Nephron progenitor cell (in vitro differentiated cells): Measurements from ENCODE around the gene MAML2.

Experiments used
- DNase-seq: peaks from one replicate; pipeline ENCODE4 v3.0.0; 2021
- H3K27ac Mint-ChIP-seq: 2 replicates; pipeline ENCODE4 v1.8.0; 2021; ENCODE audit warnings: mild to moderate bottlenecking, moderate library complexity, mixed read lengths
- H3K27me3 Mint-ChIP-seq: 2 replicates; pipeline ENCODE4 v1.8.0; 2021; ENCODE audit warnings: mild to moderate bottlenecking, low read depth, mixed read lengths; ENCODE audit not compliant: poor library complexity
- H3K36me3 Mint-ChIP-seq: 2 replicates; pipeline ENCODE4 v1.8.0; 2021; ENCODE audit warnings: low read depth, mixed read lengths
- H3K4me1 Mint-ChIP-seq: 2 replicates; pipeline ENCODE4 v1.8.0; 2021; ENCODE audit warnings: mixed read lengths
- H3K4me3 Mint-ChIP-seq: 2 replicates; pipeline ENCODE4 v1.8.0; 2021; ENCODE audit warnings: mild to moderate bottlenecking, moderate library complexity, mixed read lengths
- H3K9me3 Mint-ChIP-seq: 2 replicates; pipeline ENCODE4 v1.8.0; 2021; ENCODE audit warnings: mild to moderate bottlenecking, moderate library complexity, mixed read lengths
- TF ChIP-seq, protein P1 (sequence below): fragments of 200-600 bp; sonication (generic); IDR thresholded peaks from 2 replicates; pipeline ENCODE4 v1.5.0; 2021; ENCODE audit warnings: antibody characterized with exemption

Gene MAML2

GRCh38 chr11:95991545-95991944, 351.4 kb downstream of the MAML2 start:
- peaks cover 30% of the 10 kb centered on the region for H3K36me3 Mint-ChIP-seq
- no peak for DNase-seq
- H3K4me1 Mint-ChIP-seq = peaks cover 62% of the 10 kb centered on the region
- TF ChIP-seq, protein P1, sequence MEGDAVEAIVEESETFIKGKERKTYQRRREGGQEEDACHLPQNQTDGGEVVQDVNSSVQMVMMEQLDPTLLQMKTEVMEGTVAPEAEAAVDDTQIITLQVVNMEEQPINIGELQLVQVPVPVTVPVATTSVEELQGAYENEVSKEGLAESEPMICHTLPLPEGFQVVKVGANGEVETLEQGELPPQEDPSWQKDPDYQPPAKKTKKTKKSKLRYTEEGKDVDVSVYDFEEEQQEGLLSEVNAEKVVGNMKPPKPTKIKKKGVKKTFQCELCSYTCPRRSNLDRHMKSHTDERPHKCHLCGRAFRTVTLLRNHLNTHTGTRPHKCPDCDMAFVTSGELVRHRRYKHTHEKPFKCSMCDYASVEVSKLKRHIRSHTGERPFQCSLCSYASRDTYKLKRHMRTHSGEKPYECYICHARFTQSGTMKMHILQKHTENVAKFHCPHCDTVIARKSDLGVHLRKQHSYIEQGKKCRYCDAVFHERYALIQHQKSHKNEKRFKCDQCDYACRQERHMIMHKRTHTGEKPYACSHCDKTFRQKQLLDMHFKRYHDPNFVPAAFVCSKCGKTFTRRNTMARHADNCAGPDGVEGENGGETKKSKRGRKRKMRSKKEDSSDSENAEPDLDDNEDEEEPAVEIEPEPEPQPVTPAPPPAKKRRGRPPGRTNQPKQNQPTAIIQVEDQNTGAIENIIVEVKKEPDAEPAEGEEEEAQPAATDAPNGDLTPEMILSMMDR = no peak
- H3K27ac Mint-ChIP-seq = peak overlapping the region; percentile 98
- H3K9me3 Mint-ChIP-seq = no peaks in the 10 kb centered on the region
- no peaks in the 10 kb centered on the region for H3K27me3 Mint-ChIP-seq
- peak overlapping the region; percentile 19 for H3K4me3 Mint-ChIP-seq

DNA sequence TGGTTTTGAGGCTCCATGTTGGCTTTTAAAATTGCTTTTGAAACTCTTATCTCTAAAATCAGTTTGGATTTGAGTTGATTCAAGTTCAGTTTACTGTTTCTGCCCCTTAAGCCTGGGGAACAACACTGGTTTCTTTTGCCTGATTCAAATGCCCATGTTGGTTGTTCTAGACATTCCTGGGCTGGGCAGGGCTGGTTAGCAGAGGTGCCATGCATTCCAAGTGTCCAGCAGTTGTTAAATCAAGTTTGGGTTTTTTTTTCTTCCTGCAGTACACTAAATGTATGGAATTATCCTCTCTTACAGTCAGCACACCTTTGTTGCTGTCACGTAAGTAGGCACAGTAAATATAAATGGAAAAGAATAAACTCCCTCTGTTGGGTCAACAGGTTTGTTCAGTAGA, 351.9 kb downstream of the MAML2 start:
- Mint-ChIP-seq H3K9me3 (no peaks in the 10 kb centered on the region), H3K4me1 (peaks cover 62% of the 10 kb centered on the region), H3K27me3 (no peaks in the 10 kb centered on the region), H3K27ac (peak overlapping the region; percentile 98), H3K4me3 (no peak overlapping the region), H3K36me3 (peaks cover 31% of the 10 kb centered on the region)
- TF ChIP-seq, protein P1 = no peak
- no peak for DNase-seq

GRCh38 chr11:95989780-95990179, 353.2 kb downstream of the MAML2 start:
- H3K4me3 Mint-ChIP-seq = no peak overlapping the region
- TF ChIP-seq, protein P1 = no peak
- peaks cover 56% of the 10 kb centered on the region for H3K4me1 Mint-ChIP-seq
- H3K36me3 Mint-ChIP-seq = peaks cover 36% of the 10 kb centered on the region
- H3K27me3 Mint-ChIP-seq = no peaks in the 10 kb centered on the region
- H3K9me3 Mint-ChIP-seq = no peaks in the 10 kb centered on the region
- H3K27ac Mint-ChIP-seq = no peak overlapping the region
- no peak for DNase-seq

- Mint-ChIP-seq H3K4me1 (peaks cover 49% of the 10 kb centered on the region), H3K36me3 (peaks cover 42% of the 10 kb centered on the region), H3K9me3 (no peaks in the 10 kb centered on the region), H3K4me3 (no peak overlapping the region), H3K27ac (no peak overlapping the region), H3K27me3 (no peaks in the 10 kb centered on the region)
- no peak for DNase-seq
- TF ChIP-seq, protein P1 = no peak
Measured at GRCh38 chr11:95989076-95989605, 353.9 kb downstream of the MAML2 start.

GRCh38 chr11:95985174-95985808, 357.7 kb downstream of the MAML2 start:
- Mint-ChIP-seq H3K4me1 (peaks cover 18% of the 10 kb centered on the region), H3K36me3 (peaks cover 58% of the 10 kb centered on the region), H3K9me3 (no peaks in the 10 kb centered on the region), H3K27ac (no peak overlapping the region), H3K27me3 (no peaks in the 10 kb centered on the region), H3K4me3 (no peak overlapping the region)
- TF ChIP-seq, protein P1 = no peak
- DNase-seq = no peak

DNA sequence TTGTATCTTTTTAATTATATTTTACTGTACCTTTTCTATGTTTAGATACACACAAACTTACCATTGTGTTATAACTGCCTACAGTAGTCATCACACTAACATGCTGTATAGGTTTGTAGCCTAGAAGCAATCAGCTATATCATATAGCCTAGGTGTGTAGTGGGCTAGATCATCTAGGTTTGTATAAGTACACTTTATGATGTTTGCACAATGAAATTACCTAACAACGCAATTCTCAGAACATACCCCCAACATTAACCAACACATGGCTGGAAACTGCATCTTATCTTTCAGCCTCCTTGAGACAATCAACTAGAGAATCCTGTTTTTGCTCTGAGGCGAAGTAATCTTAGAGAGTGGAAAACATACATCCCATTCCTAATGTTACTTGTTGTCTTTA, 358.9 kb downstream of the MAML2 start:
- Mint-ChIP-seq H3K4me3 (no peak overlapping the region), H3K27ac (no peak overlapping the region), H3K36me3 (peaks cover 60% of the 10 kb centered on the region), H3K4me1 (peaks cover 15% of the 10 kb centered on the region), H3K9me3 (no peaks in the 10 kb centered on the region), H3K27me3 (no peaks in the 10 kb centered on the region)
- TF ChIP-seq, protein P1 = no peak
- DNase-seq = no peak
